A549 (cell line): ENCODE measurements around the gene DHX30. TPM values are rescaled to one million over a fixed set of nuclear protein-coding genes. Genes with fewer than 3 reads are reported as not detected.

ENCODE experiments used
- ATAC-seq, 2 experiments: fragments of 200-7000 bp in 1 of 2; fragments of >200 bp in 1 of 2; cut with Nextera tagmentation in 1 of 2; cut with Tn5 transposase in 1 of 2; 3 replicates each; pipeline versions ENCODE4 v1.8.0 to v1.9.1; 2018 to 2020; ENCODE audit warnings: mild to moderate bottlenecking in 1 of 2, moderate library complexity in 1 of 2
- CTCF ChIA-PET: fragments of 300-600 bp; sonication (Branson Sonifier 250); formaldehyde crosslinking; extraction: SDS; loops from one replicate; lab custom pipeline; 2021; ENCODE audit warnings: antibody characterized with exemption, inconsistent platforms; lab: Yijun Ruan, JAX
- POLR2A ChIA-PET: fragments of 350-600 bp; formaldehyde crosslinking; extraction: SDS; loops from one replicate; lab custom pipeline; 2021; ENCODE audit warnings: antibody characterized with exemption, inconsistent platforms; lab: Yijun Ruan, JAX
- DNase-seq, 2 experiments: peaks; one replicate each; pipeline versions ENCODE4 v3.0.0 to v3.0.0-alpha.2; 2011 to 2016; ENCODE audit warnings: low read depth in 1 of 2, low spot score in 1 of 2
- FAIRE-seq: peaks from 2 replicates; lab custom pipeline; 2011; peaks lifted over from hg19 to GRCh38; lab: Jason Lieb, UNC
- H3K27ac ChIP-seq, 2 experiments: fragments of >200 bp; sonication (Bioruptor Twin); formaldehyde crosslinking; 3 replicates each; pipeline ENCODE4 v1.5.1; 2016 to 2017
- H3K4me1 ChIP-seq: fragments of >200 bp; sonication (Bioruptor Twin); formaldehyde crosslinking; 3 replicates; pipeline ENCODE4 v1.6.1; 2016
- H3K4me2 ChIP-seq: fragments of >200 bp; sonication (Bioruptor Twin); formaldehyde crosslinking; 3 replicates; pipeline ENCODE4 v1.6.1; 2016
- H3K4me3 ChIP-seq: fragments of >200 bp; sonication (Bioruptor Twin); formaldehyde crosslinking; 3 replicates; pipeline ENCODE4 v1.5.1; 2016
- H3K9me3 ChIP-seq: fragments of >200 bp; sonication (Bioruptor Twin); formaldehyde crosslinking; 3 replicates; pipeline ENCODE4 v1.6.1; 2016
- BHLHE40 ChIP-seq: IDR thresholded peaks from 2 replicates; pipeline ENCODE4 v1.6.1; 2012; ENCODE audit warnings: low read depth, low read length, inconsistent platforms
- CBX8 ChIP-seq: fragments of 200-600 bp; sonication (generic); IDR thresholded peaks from 2 replicates; pipeline ENCODE4 v1.6.1; 2016
- CEBPB ChIP-seq, 2 experiments: fragments of >200 bp in 1 of 2; sonication (Bioruptor Twin) in 1 of 2; formaldehyde crosslinking in 1 of 2; IDR thresholded peaks; 2 replicates each; pipeline ENCODE4 v1.6.1; 2012 to 2016
- CHD2 ChIP-seq: fragments of 150-350 bp; IDR thresholded peaks from 2 replicates; pipeline ENCODE4 v1.6.1; 2014; ENCODE audit warnings: low read length; ENCODE audit not compliant: partially characterized antibody
- CHD4 ChIP-seq: fragments of 200-600 bp; sonication (generic); IDR thresholded peaks from 2 replicates; pipeline ENCODE4 v1.6.1; 2016; ENCODE audit warnings: antibody characterized with exemption, mild to moderate bottlenecking, borderline replicate concordance
- ESRRA ChIP-seq: fragments of 150-350 bp; IDR thresholded peaks from 2 replicates; pipeline ENCODE4 v1.6.1; 2014; ENCODE audit warnings: mild to moderate bottlenecking, low read length, borderline replicate concordance
- FOXS1 ChIP-seq: fragments of 250-450 bp; sonication (Bioruptor Pico); IDR thresholded peaks from 2 replicates; pipeline ENCODE4 v1.5.0; 2020; ENCODE audit warnings: mild to moderate bottlenecking, moderate library complexity
- HDAC2 ChIP-seq: fragments of 200-600 bp; sonication (generic); IDR thresholded peaks from 2 replicates; pipeline ENCODE4 v1.6.1; 2016
- HEYL ChIP-seq: fragments of 250-450 bp; sonication (Bioruptor Pico); IDR thresholded peaks from 2 replicates; pipeline ENCODE4 v1.8.0; 2021; ENCODE audit warnings: mild to moderate bottlenecking, moderate library complexity
- HOXB13 ChIP-seq: fragments of 250-450 bp; sonication (Bioruptor Pico); IDR thresholded peaks from 2 replicates; pipeline ENCODE4 v1.5.0; 2020; ENCODE audit warnings: low read depth, mild to moderate bottlenecking, moderate library complexity
- HOXB5 ChIP-seq: fragments of 250-450 bp; sonication (Bioruptor Pico); IDR thresholded peaks from 2 replicates; pipeline ENCODE4 v1.5.0; 2020; ENCODE audit warnings: mild to moderate bottlenecking, moderate library complexity
- JUN ChIP-seq, 2 experiments: fragments of >200 bp; sonication (Bioruptor Twin); formaldehyde crosslinking; IDR thresholded peaks; 2 replicates in 1 of 2; 3 replicates in 1 of 2; pipeline ENCODE4 v1.6.1; 2016 to 2017
- KDM1A ChIP-seq: fragments of 200-600 bp; sonication (generic); IDR thresholded peaks from 2 replicates; pipeline ENCODE4 v1.6.1; 2016; ENCODE audit warnings: low read depth, mild to moderate bottlenecking
- MAFK ChIP-seq: fragments of 450-650 bp; IDR thresholded peaks from 2 replicates; pipeline ENCODE4 v1.6.1; 2014; ENCODE audit not compliant: partially characterized antibody
- MAZ ChIP-seq: fragments of 150-350 bp; IDR thresholded peaks from 2 replicates; pipeline ENCODE4 v1.6.1; 2014; ENCODE audit warnings: antibody characterized with exemption, low read depth, low read length, borderline replicate concordance
- MYC ChIP-seq: IDR thresholded peaks from 2 replicates; pipeline ENCODE4 v1.6.1; 2012; ENCODE audit warnings: mild to moderate bottlenecking, inconsistent platforms, low read length, improper control_type of control experiment, borderline replicate concordance
- NPAS2 ChIP-seq: fragments of 250-450 bp; sonication (Bioruptor Pico); IDR thresholded peaks from 2 replicates; pipeline ENCODE4 v1.8.0; 2022; ENCODE audit warnings: mild to moderate bottlenecking, moderate library complexity, borderline replicate concordance
- NR3C1 ChIP-seq: fragments of >200 bp; sonication (Bioruptor Twin); formaldehyde crosslinking; IDR thresholded peaks from 3 replicates; pipeline ENCODE4 v1.6.1; 2017
- RARB ChIP-seq: fragments of 250-450 bp; sonication (Bioruptor Pico); IDR thresholded peaks from 2 replicates; pipeline ENCODE4 v1.8.0; 2021; ENCODE audit warnings: mild to moderate bottlenecking, moderate library complexity
- RCOR1 ChIP-seq: fragments of 150-350 bp; IDR thresholded peaks from 2 replicates; pipeline ENCODE4 v1.6.1; 2014; ENCODE audit warnings: antibody characterized with exemption, low read length, low read depth
- RFX5 ChIP-seq: fragments of 450-650 bp; IDR thresholded peaks from 2 replicates; pipeline ENCODE4 v1.7.1; 2014; ENCODE audit warnings: antibody characterized with exemption, mild to moderate bottlenecking, moderate library complexity
- RNF2 ChIP-seq: fragments of 200-600 bp; sonication (generic); IDR thresholded peaks from 2 replicates; pipeline ENCODE4 v1.6.1; 2016; ENCODE audit warnings: low read depth, mild to moderate bottlenecking, antibody characterized with exemption, moderate library complexity, borderline replicate concordance
- SREBF2 ChIP-seq: fragments of 450-650 bp; IDR thresholded peaks from 2 replicates; pipeline ENCODE4 v1.6.1; 2014; ENCODE audit warnings: mild to moderate bottlenecking, moderate library complexity
- TFCP2L1 ChIP-seq: fragments of 250-450 bp; sonication (Bioruptor Pico); IDR thresholded peaks from 2 replicates; pipeline ENCODE4 v1.5.0; 2021; ENCODE audit warnings: mild to moderate bottlenecking
- ZNF302 ChIP-seq: fragments of 250-450 bp; sonication (Bioruptor Pico); IDR thresholded peaks from 2 replicates; pipeline ENCODE4 v1.9.0; 2021; ENCODE audit warnings: inconsistent platforms, mild to moderate bottlenecking, moderate library complexity
- ZSCAN20 ChIP-seq: fragments of 250-450 bp; sonication (Bioruptor Pico); IDR thresholded peaks from 2 replicates; pipeline ENCODE4 v1.8.0; 2022; ENCODE audit warnings: mild to moderate bottlenecking, moderate library complexity
- WGBS: methylation state at CpG from one replicate; pipeline ENCODE4 v1.1.6; 2017; ENCODE audit errors: missing lambda C conversion rate; 5-methylcytosine and 5-hydroxymethylcytosine counted together
- polyA plus RNA-seq, 4 experiments: library from polyadenylated mRNA; depleted of rRNA in 3 of 4; stranded (reverse); fragments of >200 nt; fragmentation: RNase III in 1 of 4; extraction: RNeasy Plus Mini Kit Qiagen cat#74134 plus additional on column Dnase treatment in 1 of 4; gene quantifications; 2 replicates in 3 of 4; 3 replicates in 1 of 4; pipeline ENCODE4 v1.2.3, GENCODE V29; 2011 to 2017
- TF ChIP-seq, protein P1 (sequence below): IDR thresholded peaks from 2 replicates; pipeline ENCODE4 v1.6.1; 2012
- TF ChIP-seq, protein P2 (sequence below): fragments of 200-600 bp; sonication (generic); IDR thresholded peaks from 2 replicates; pipeline ENCODE4 v1.6.1; 2016; ENCODE audit warnings: antibody characterized with exemption, mild to moderate bottlenecking, moderate library complexity
- TF ChIP-seq, protein P3 (sequence below): fragments of >200 bp; sonication (Bioruptor Twin); formaldehyde crosslinking; IDR thresholded peaks from 2 replicates; pipeline ENCODE4 v1.6.1; 2016

The DHX30 gene
- polyA plus RNA-seq, 2 of the 4 experiments (the other 2 are of a cell fraction), result 40.5 to 44.6 TPM

DNA sequence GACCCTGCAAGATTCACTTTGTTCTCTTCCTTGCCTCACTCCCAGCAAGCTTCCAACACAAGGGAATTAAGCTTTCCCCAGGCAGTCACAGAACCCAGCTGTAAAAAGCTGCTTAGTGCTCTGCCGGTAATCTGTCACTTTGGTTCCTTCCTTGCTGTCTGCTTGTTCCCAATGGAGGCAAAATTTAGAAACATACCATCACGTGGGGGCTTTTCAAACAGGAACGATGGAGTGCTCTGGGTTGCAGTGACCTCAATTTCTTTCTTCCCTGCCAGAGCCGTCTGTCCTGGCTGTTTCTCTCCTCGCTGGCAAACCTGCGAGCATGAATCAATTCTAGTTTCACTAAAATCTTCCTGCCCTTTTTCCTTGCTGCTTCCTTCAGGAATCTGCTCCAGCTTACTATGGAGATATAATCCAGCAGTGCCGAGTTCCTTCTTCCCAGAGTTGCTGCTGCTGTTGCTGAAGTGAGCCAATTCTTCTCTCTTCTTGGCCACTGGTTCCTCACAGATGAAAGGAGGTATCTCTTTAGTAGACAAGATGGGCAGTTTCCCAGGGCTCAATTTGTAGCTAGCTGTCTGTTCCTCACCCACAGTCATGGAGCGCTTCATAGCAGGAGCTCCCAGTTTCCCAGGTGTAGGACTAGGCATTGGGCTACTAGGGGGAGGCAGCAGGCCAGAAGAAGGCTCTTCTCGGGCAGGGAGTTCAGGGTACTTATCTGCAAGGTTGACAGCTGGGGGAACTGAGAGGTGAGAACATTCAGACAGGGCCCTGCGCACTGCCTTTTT, 88.1 kb downstream of the DHX30 start:
- WGBS, result 95% methylated on average over 10 of the region's 10 CpGs
- Histone ChIP-seq H3K4me3 (no peak overlapping the region), H3K9me3 (no peaks in the 10 kb centered on the region), H3K27ac (no peak overlapping the region), H3K4me1 (no peaks in the 10 kb centered on the region), H3K4me2 (no peak overlapping the region)
- ATAC-seq (no peak), FAIRE-seq (no peak), DNase-seq (no peak)
- TF ChIP-seq RNF2 (no peak), MYC (no peak), SREBF2 (no peak)
- ChIA-PET CTCF (interaction anchor here (0.7 to 1.4 kb wide), 5 partner anchors 9 to 261 kb away, joined by 3 to 7 read pairs (median 3); no protein-coding TSS in a partner anchor), POLR2A (no interaction called here)

DNA sequence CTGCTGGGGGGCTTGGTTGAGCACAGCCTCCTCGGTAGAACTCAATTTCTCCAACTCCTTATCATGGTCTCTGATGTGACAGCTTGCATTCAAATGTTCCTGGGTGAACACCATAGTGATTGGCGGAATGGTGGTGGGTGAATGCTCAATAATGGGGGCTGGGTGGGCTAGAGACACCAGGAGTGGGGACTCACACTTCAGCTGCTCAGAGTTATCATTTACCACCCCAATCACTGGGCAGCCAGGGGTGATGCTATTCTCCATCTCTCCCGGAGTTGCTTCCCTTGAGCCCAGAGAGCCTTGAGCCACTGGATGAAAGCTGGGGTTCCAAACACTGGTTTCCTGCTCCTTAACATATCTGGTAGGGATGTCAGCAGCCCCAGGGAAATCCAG, 88.7 kb downstream of the DHX30 start:
- H3K9me3 ChIP-seq, result no peaks in the 10 kb centered on the region
- FAIRE-seq (no peak), ATAC-seq (no peak)
- H3K27ac ChIP-seq, result no peak overlapping the region
- 100% methylated on average over 3 of the region's 3 CpGs for WGBS
- H3K4me1 ChIP-seq, result no peaks in the 10 kb centered on the region
- H3K4me3 ChIP-seq, result no peak overlapping the region
- no peak overlapping the region for H3K4me2 ChIP-seq
- POLR2A ChIA-PET, result no interaction called here
- no peak for TF ChIP-seq CEBPB (IDR thresholded peaks at IDR 0.05)
- no peak for TF ChIP-seq MYC
- TF ChIP-seq RFX5, result no peak
- no peak for TF ChIP-seq RCOR1
- TF ChIP-seq BHLHE40, result no peak
- TF ChIP-seq RARB (CRISPR knock-in tag), result no peak
- no peak for TF ChIP-seq CHD2
- no peak for TF ChIP-seq ESRRA
- no peak for TF ChIP-seq CHD4
- TF ChIP-seq ZNF302 (CRISPR knock-in tag), result no peak
- no peak for TF ChIP-seq FOXS1
- TF ChIP-seq, protein P1, sequence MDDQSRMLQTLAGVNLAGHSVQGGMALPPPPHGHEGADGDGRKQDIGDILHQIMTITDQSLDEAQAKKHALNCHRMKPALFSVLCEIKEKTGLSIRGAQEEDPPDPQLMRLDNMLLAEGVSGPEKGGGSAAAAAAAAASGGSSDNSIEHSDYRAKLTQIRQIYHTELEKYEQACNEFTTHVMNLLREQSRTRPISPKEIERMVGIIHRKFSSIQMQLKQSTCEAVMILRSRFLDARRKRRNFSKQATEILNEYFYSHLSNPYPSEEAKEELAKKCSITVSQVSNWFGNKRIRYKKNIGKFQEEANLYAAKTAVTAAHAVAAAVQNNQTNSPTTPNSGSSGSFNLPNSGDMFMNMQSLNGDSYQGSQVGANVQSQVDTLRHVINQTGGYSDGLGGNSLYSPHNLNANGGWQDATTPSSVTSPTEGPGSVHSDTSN, result no peak
- TF ChIP-seq MAFK, result no peak
- TF ChIP-seq NPAS2 (CRISPR knock-in tag), result no peak
- no peak for TF ChIP-seq NR3C1
- no peak for TF ChIP-seq TFCP2L1 (CRISPR knock-in tag)
- TF ChIP-seq HDAC2, result no peak
- no peak for TF ChIP-seq KDM1A
- no peak for TF ChIP-seq ZSCAN20 (CRISPR knock-in tag)
- TF ChIP-seq, all 56 proteins: peak for 0
- no peak for DNase-seq
- CTCF ChIA-PET, result interaction anchor here (1.1 to 1.4 kb wide), 3 partner anchors 9 to 20 kb away, joined by 3 read pairs; no protein-coding TSS in a partner anchor

DNA sequence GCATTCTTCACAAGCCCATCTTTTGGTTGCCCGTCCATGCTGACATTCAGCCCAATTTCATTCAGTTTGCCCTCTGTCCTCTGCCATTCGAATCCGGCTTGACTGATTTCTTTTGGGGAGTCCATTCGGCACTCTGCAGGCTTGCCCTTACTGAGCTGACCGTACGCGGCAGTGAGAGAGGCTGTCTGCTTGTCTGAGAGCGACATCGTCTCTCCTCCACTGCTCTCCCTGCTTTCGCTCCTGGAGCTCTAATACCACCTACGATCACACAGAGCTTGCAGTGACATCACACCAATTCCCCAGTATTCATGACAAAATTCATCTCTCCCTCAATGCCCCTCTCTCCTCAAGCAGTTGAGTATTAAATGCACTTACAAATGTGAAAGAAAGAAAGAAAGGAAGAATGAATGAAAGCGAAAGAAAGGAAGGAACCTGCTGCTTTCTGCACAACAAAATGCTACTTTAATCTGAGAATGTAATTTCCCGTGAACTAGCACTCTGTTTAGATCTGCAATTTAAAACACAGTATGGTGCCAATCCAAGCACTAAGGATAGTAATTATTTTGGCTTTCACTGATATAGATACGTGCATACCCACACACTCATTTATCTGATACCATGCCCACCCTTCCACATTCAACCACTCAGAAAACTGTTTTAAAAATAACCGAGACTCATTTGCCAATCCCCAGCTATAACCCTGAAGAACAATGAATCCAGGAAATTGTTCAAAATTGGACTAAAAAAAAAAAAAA, 89.5 kb downstream of the DHX30 start:
- Histone ChIP-seq H3K9me3 (no peaks in the 10 kb centered on the region), H3K4me1 (no peaks in the 10 kb centered on the region), H3K27ac (no peak overlapping the region), H3K4me3 (no peak overlapping the region), H3K4me2 (no peak overlapping the region)
- ChIA-PET CTCF (interaction anchor here (0.6 to 1.1 kb wide), 6 partner anchors 8 to 1933 kb away, joined by 3 to 5 read pairs (median 3); no protein-coding TSS in a partner anchor), POLR2A (no interaction called here)
- FAIRE-seq, result no peak
- no peak for ATAC-seq
- WGBS, result 93% methylated on average over 15 of the region's 15 CpGs
- no peak for DNase-seq
- TF ChIP-seq CEBPB (IDR thresholded peaks at IDR 0.05), result no peak
- TF ChIP-seq JUN (IDR thresholded peaks at IDR 0.05), result no peak
- TF ChIP-seq ZSCAN20 (CRISPR knock-in tag), result no peak
- TF ChIP-seq RFX5, result no peak
- no peak for TF ChIP-seq HEYL (CRISPR knock-in tag)
- TF ChIP-seq HOXB13, result no peak
- no peak for TF ChIP-seq MAZ
- TF ChIP-seq, protein P2, sequence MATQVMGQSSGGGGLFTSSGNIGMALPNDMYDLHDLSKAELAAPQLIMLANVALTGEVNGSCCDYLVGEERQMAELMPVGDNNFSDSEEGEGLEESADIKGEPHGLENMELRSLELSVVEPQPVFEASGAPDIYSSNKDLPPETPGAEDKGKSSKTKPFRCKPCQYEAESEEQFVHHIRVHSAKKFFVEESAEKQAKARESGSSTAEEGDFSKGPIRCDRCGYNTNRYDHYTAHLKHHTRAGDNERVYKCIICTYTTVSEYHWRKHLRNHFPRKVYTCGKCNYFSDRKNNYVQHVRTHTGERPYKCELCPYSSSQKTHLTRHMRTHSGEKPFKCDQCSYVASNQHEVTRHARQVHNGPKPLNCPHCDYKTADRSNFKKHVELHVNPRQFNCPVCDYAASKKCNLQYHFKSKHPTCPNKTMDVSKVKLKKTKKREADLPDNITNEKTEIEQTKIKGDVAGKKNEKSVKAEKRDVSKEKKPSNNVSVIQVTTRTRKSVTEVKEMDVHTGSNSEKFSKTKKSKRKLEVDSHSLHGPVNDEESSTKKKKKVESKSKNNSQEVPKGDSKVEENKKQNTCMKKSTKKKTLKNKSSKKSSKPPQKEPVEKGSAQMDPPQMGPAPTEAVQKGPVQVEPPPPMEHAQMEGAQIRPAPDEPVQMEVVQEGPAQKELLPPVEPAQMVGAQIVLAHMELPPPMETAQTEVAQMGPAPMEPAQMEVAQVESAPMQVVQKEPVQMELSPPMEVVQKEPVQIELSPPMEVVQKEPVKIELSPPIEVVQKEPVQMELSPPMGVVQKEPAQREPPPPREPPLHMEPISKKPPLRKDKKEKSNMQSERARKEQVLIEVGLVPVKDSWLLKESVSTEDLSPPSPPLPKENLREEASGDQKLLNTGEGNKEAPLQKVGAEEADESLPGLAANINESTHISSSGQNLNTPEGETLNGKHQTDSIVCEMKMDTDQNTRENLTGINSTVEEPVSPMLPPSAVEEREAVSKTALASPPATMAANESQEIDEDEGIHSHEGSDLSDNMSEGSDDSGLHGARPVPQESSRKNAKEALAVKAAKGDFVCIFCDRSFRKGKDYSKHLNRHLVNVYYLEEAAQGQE, result no peak
- no peak for TF ChIP-seq HOXB5
- no peak for TF ChIP-seq RCOR1
- no peak for TF ChIP-seq ESRRA
- TF ChIP-seq, protein P3, sequence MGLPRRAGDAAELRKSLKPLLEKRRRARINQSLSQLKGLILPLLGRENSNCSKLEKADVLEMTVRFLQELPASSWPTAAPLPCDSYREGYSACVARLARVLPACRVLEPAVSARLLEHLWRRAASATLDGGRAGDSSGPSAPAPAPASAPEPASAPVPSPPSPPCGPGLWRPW, result no peak
- TF ChIP-seq MAFK, result no peak
- no peak for TF ChIP-seq CBX8
